Ovary (tissue), 3 donors: ENCODE data around the gene RPS6KA5.

ENCODE experiments used
- EP300 ChIP-seq: sonication (generic); formaldehyde crosslinking; IDR thresholded peaks from one replicate; pipeline ENCODE4 v1.6.1; 2017; ENCODE audit warnings: antibody characterized with exemption
- POLR2A ChIP-seq: fragments of 450-650 bp; IDR thresholded peaks from one replicate; pipeline ENCODE4 v1.6.1; 2017; ENCODE audit warnings: antibody characterized with exemption, mild to moderate bottlenecking, moderate library complexity
- TF ChIP-seq, protein P1 (sequence below), 3 donors: fragments of 450-650 bp in 2 of 3; fragments of 200-600 bp in 1 of 3; IDR thresholded peaks; one replicate each; pipeline versions ENCODE4 v1.5.1 to v1.8.0; 2016 to 2022; ENCODE audit warnings: antibody characterized with exemption in 3 of 3, mild to moderate bottlenecking in 1 of 3
- donor health status: DM: no; HTN: no; CAD: no.

DNA sequence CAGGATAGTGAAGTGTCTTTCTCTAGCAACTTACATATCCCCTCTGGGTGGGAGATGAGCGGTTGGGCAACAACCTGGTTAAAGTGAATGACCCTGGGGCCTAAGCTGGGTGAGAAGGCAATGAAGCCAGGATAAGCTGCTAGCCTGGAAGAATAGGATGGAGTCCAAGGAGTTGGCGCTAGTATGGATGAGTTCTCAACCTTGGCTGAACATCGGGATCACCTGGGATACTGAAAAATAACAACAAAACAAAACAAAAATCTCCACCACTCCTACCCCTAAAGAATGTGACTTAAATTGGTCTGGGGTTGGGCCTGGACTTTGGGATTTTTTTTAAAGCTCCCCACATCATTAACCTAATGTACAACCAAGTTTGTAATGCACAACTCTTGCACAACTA lies 4.8 kb upstream of the RPS6KA5 start:
- TF ChIP-seq, protein P1, sequence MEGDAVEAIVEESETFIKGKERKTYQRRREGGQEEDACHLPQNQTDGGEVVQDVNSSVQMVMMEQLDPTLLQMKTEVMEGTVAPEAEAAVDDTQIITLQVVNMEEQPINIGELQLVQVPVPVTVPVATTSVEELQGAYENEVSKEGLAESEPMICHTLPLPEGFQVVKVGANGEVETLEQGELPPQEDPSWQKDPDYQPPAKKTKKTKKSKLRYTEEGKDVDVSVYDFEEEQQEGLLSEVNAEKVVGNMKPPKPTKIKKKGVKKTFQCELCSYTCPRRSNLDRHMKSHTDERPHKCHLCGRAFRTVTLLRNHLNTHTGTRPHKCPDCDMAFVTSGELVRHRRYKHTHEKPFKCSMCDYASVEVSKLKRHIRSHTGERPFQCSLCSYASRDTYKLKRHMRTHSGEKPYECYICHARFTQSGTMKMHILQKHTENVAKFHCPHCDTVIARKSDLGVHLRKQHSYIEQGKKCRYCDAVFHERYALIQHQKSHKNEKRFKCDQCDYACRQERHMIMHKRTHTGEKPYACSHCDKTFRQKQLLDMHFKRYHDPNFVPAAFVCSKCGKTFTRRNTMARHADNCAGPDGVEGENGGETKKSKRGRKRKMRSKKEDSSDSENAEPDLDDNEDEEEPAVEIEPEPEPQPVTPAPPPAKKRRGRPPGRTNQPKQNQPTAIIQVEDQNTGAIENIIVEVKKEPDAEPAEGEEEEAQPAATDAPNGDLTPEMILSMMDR (IDR thresholded peaks at IDR 0.05) = no peak
- no peak for TF ChIP-seq POLR2A
- no peak for TF ChIP-seq EP300
